ENCODE data around the gene PTPN3.

Gene PTPN3

GRCh38 chr9:109387856-109388255 lies 110.3 kb downstream of the PTPN3 start:
- no peak overlapping the region for H3K4me2 ChIP-seq
- TF ChIP-seq CTCF (conservative IDR thresholded peaks at IDR 0.05; ENCODE audit: low read depth, low read length): no peak
- H3K27me3 ChIP-seq (ENCODE audit: insufficient read depth, low read depth): no peaks in the 10 kb centered on the region

GRCh38 chr9:109387206-109387605 lies 110.9 kb downstream of the PTPN3 start:
- no peaks in the 10 kb centered on the region for H3K36me3 ChIP-seq (ENCODE audit: insufficient read depth)
- no peak for TF ChIP-seq CTCF (conservative IDR thresholded peaks at IDR 0.05; ENCODE audit: low read depth, low read length)

More at GRCh38 chr9:109387856-109388255, 110.3 kb downstream of the PTPN3 start:
- no peak overlapping the region for H3K9ac ChIP-seq
- no peaks in the 10 kb centered on the region for H4K20me1 ChIP-seq (ENCODE audit: insufficient read depth)
- no peak overlapping the region for H2AFZ ChIP-seq (ENCODE audit: low read depth)
- no peak overlapping the region for H3K4me3 ChIP-seq (IDR thresholded peaks at IDR 0.05; ENCODE audit: insufficient read depth, low read depth, low read length)
- no peaks in the 10 kb centered on the region for H3K36me3 ChIP-seq (ENCODE audit: insufficient read depth)
- no peaks in the 10 kb centered on the region for H3K4me1 ChIP-seq (ENCODE audit: low read depth, poor library complexity, severe bottlenecking)
- no peaks in the 10 kb centered on the region for H3K79me2 ChIP-seq (ENCODE audit: insufficient read depth, low read depth)
- H3K27ac ChIP-seq: no peak overlapping the region

GRCh38 chr9:109385499-109385898 lies 112.6 kb downstream of the PTPN3 start:
- Histone ChIP-seq H3K27me3 (ENCODE audit: insufficient read depth, low read depth) (no peaks in the 10 kb centered on the region), H3K4me2 (no peak overlapping the region), H4K20me1 (ENCODE audit: insufficient read depth) (no peaks in the 10 kb centered on the region), H3K79me2 (ENCODE audit: insufficient read depth, low read depth) (no peaks in the 10 kb centered on the region), H3K4me3 (IDR thresholded peaks at IDR 0.05; ENCODE audit: insufficient read depth, low read depth, low read length) (no peak overlapping the region), H2AFZ (ENCODE audit: low read depth) (no peak overlapping the region), H3K9ac (no peak overlapping the region), H3K4me1 (ENCODE audit: low read depth, poor library complexity, severe bottlenecking) (no peaks in the 10 kb centered on the region), H3K27ac (no peak overlapping the region), H3K36me3 (ENCODE audit: insufficient read depth) (no peaks in the 10 kb centered on the region)
- no peak for TF ChIP-seq CTCF (conservative IDR thresholded peaks at IDR 0.05; ENCODE audit: low read depth, low read length)

More at GRCh38 chr9:109387206-109387605, 110.9 kb downstream of the PTPN3 start:
- Histone ChIP-seq H3K4me2 (no peak overlapping the region), H3K9ac (no peak overlapping the region), H2AFZ (ENCODE audit: low read depth) (no peak overlapping the region), H4K20me1 (ENCODE audit: insufficient read depth) (no peaks in the 10 kb centered on the region), H3K27me3 (ENCODE audit: insufficient read depth, low read depth) (no peaks in the 10 kb centered on the region), H3K79me2 (ENCODE audit: insufficient read depth, low read depth) (no peaks in the 10 kb centered on the region), H3K4me3 (IDR thresholded peaks at IDR 0.05; ENCODE audit: insufficient read depth, low read depth, low read length) (no peak overlapping the region), H3K27ac (no peak overlapping the region), H3K4me1 (ENCODE audit: low read depth, poor library complexity, severe bottlenecking) (no peaks in the 10 kb centered on the region)

GRCh38 chr9:109383947-109384346 lies 114.2 kb downstream of the PTPN3 start:
- no peak overlapping the region for H3K27ac ChIP-seq
- no peaks in the 10 kb centered on the region for H4K20me1 ChIP-seq (ENCODE audit: insufficient read depth)
- H3K4me1 ChIP-seq (ENCODE audit: low read depth, poor library complexity, severe bottlenecking): no peaks in the 10 kb centered on the region
- H3K4me2 ChIP-seq: no peak overlapping the region
- H3K36me3 ChIP-seq (ENCODE audit: insufficient read depth): no peaks in the 10 kb centered on the region
- TF ChIP-seq CTCF (conservative IDR thresholded peaks at IDR 0.05; ENCODE audit: low read depth, low read length): no peak
- H2AFZ ChIP-seq (ENCODE audit: low read depth): no peak overlapping the region
- no peaks in the 10 kb centered on the region for H3K27me3 ChIP-seq (ENCODE audit: insufficient read depth, low read depth)
- no peak overlapping the region for H3K4me3 ChIP-seq (IDR thresholded peaks at IDR 0.05; ENCODE audit: insufficient read depth, low read depth, low read length)
- no peak overlapping the region for H3K9ac ChIP-seq
- no peaks in the 10 kb centered on the region for H3K79me2 ChIP-seq (ENCODE audit: insufficient read depth, low read depth)
